Neural cell (in vitro differentiated cells): ENCODE results near the gene CACNA2D2. TPM values are rescaled to one million over a fixed set of nuclear protein-coding genes. Genes with fewer than 3 reads are reported as not detected.

Source experiments
- H2AFZ ChIP-seq: fragments of 200-600, 300-800 bp; sonication (generic), shearing (Covaris generic); 2 replicates; pipeline ENCODE4 v1.6.0; 2014; ENCODE audit warnings: low read depth, mild to moderate bottlenecking, antibody characterized with exemption, low read length, moderate library complexity
- H3F3A ChIP-seq: fragments of 200-600 bp; shearing (Covaris generic); 2 replicates; pipeline ENCODE4 v1.6.1; 2016; ENCODE audit warnings: mild to moderate bottlenecking, moderate library complexity, mixed read lengths, antibody characterized with exemption, low read length; ENCODE audit not compliant: insufficient read depth, poor library complexity, severe bottlenecking
- H3K27ac ChIP-seq: fragments of 200-600, 300-800 bp; sonication (generic), shearing (Covaris generic); 2 replicates; pipeline ENCODE4 v1.5.1; 2014; ENCODE audit warnings: mild to moderate bottlenecking, low read length, moderate library complexity
- H3K27me3 ChIP-seq: fragments of 300-800, 200-600 bp; sonication (generic), shearing (Covaris generic); 2 replicates; pipeline ENCODE4 v1.6.0; 2014; ENCODE audit warnings: mild to moderate bottlenecking, low read depth, low read length, moderate library complexity; ENCODE audit not compliant: insufficient read depth
- H3K36me3 ChIP-seq: fragments of 300-800, 200-600 bp; sonication (generic), shearing (Covaris generic); 2 replicates; pipeline ENCODE4 v1.5.1; 2014; ENCODE audit warnings: mild to moderate bottlenecking, antibody characterized with exemption, low read length, moderate library complexity; ENCODE audit not compliant: insufficient read depth
- H3K4me2 ChIP-seq: fragments of 300-800, 200-600 bp; sonication (generic), shearing (Covaris generic); 2 replicates; pipeline ENCODE4 v1.6.0; 2014; ENCODE audit warnings: mild to moderate bottlenecking, low read length
- H3K4me3 ChIP-seq: fragments of 300-800, 200-600 bp; sonication (generic), shearing (Covaris generic); 2 replicates; pipeline ENCODE4 v1.5.1; 2014; ENCODE audit warnings: mild to moderate bottlenecking, low read length, moderate library complexity
- H3K79me2 ChIP-seq: fragments of 200-600 bp; shearing (Covaris generic); replicated peaks from 2 replicates; pipeline ENCODE4 v1.6.0; 2014; ENCODE audit warnings: mild to moderate bottlenecking, low read length, moderate library complexity; ENCODE audit not compliant: insufficient read depth
- H3K9ac ChIP-seq: fragments of 300-800, 200-600 bp; sonication (generic), shearing (Covaris generic); 2 replicates; pipeline ENCODE4 v1.6.1; 2016; ENCODE audit warnings: mild to moderate bottlenecking, low read length, mixed read lengths
- H3K9me2 ChIP-seq: fragments of 200-600 bp; shearing (Covaris generic); 2 replicates; pipeline ENCODE4 v1.6.1; 2016; ENCODE audit warnings: mild to moderate bottlenecking, low read length, mixed read lengths; ENCODE audit not compliant: insufficient read depth
- H3K9me3 ChIP-seq: fragments of 200-600, 300-800 bp; sonication (generic), shearing (Covaris generic); 2 replicates; pipeline ENCODE4 v1.6.1; 2016; ENCODE audit warnings: mild to moderate bottlenecking, mixed run types, low read length, moderate library complexity, mixed read lengths
- H4K20me1 ChIP-seq: fragments of 200-600 bp; shearing (Covaris generic); 2 replicates; pipeline ENCODE4 v1.6.1; 2016; ENCODE audit warnings: mild to moderate bottlenecking, mixed run types; ENCODE audit not compliant: insufficient read depth
- EP300 ChIP-seq: fragments of 450-650 bp; conservative IDR thresholded peaks from 2 replicates; pipeline ENCODE4 v1.6.1; 2014; ENCODE audit warnings: antibody characterized with exemption, mild to moderate bottlenecking, moderate library complexity; ENCODE audit not compliant: poor library complexity, severe bottlenecking
- EZH2 ChIP-seq: fragments of 200-600, 300-800 bp; shearing (Covaris generic), sonication (generic); IDR thresholded peaks from 2 replicates; pipeline ENCODE4 v1.6.1; 2014; ENCODE audit warnings: antibody characterized with exemption, low read length, borderline replicate concordance, mild to moderate bottlenecking; ENCODE audit not compliant: insufficient read depth, poor library complexity, severe bottlenecking
- MXI1 ChIP-seq: fragments of 450-650 bp; conservative IDR thresholded peaks from 2 replicates; pipeline ENCODE4 v1.6.1; 2014; ENCODE audit warnings: antibody characterized with exemption, mild to moderate bottlenecking; ENCODE audit not compliant: poor library complexity, severe bottlenecking
- POLR2AphosphoS5 ChIP-seq: IDR thresholded peaks from 2 replicates; pipeline ENCODE4 v1.6.1; 2012
- RAD21 ChIP-seq: fragments of 450-650 bp; conservative IDR thresholded peaks from 2 replicates; pipeline ENCODE4 v1.6.1; 2014; ENCODE audit warnings: antibody characterized with exemption, mild to moderate bottlenecking, moderate library complexity
- REST ChIP-seq: IDR thresholded peaks from 2 replicates; pipeline ENCODE4 v1.6.1; 2012; ENCODE audit warnings: borderline replicate concordance
- SMC3 ChIP-seq: fragments of 450-650 bp; conservative IDR thresholded peaks from 2 replicates; pipeline ENCODE4 v1.6.1; 2014; ENCODE audit warnings: antibody characterized with exemption, mild to moderate bottlenecking, moderate library complexity; ENCODE audit not compliant: poor library complexity
- TAF1 ChIP-seq: IDR thresholded peaks from 2 replicates; pipeline ENCODE4 v1.6.1; 2012; ENCODE audit warnings: low read depth
- polyA plus RNA-seq: library from polyadenylated mRNA; depleted of rRNA; stranded (reverse); fragments of >200 nt; gene quantifications from 2 replicates; pipeline ENCODE4 v1.2.3, GENCODE V29; 2014
- TF ChIP-seq, protein P1 (sequence below): fragments of 450-650 bp; IDR thresholded peaks from 2 replicates; pipeline ENCODE4 v1.5.1; 2014; ENCODE audit warnings: antibody characterized with exemption, mild to moderate bottlenecking, moderate library complexity; ENCODE audit not compliant: poor library complexity, severe bottlenecking

Gene CACNA2D2
- polyA plus RNA-seq, 1 donor from 2014 or later, result 7.8 TPM

- H3K9me3 ChIP-seq, result no peaks in the 10 kb centered on the region
- peak overlapping the region; percentile 94 for H3K27ac ChIP-seq
- H3K9ac ChIP-seq, result peak overlapping the region; percentile 96
- H3K27me3 ChIP-seq, result no peaks in the 10 kb centered on the region
- no peaks in the 10 kb centered on the region for H3F3A ChIP-seq
- H2AFZ ChIP-seq, result peak overlapping the region; percentile 54
- H3K79me2 ChIP-seq, result peaks cover 23% of the 10 kb centered on the region
- no peaks in the 10 kb centered on the region for H3K9me2 ChIP-seq
- no peaks in the 10 kb centered on the region for H3K36me3 ChIP-seq
- H3K4me2 ChIP-seq, result peak overlapping the region; percentile 87
- TF ChIP-seq TAF1, result no peak
- no peak for TF ChIP-seq RAD21
- TF ChIP-seq REST, result no peak
- no peaks in the 10 kb centered on the region for H4K20me1 ChIP-seq
- H3K4me3 ChIP-seq, result peak overlapping the region; percentile 93
These were observed 183.4 kb downstream of the CACNA2D2 start for GRCh38 chr3:50319894-50320625.

DNA sequence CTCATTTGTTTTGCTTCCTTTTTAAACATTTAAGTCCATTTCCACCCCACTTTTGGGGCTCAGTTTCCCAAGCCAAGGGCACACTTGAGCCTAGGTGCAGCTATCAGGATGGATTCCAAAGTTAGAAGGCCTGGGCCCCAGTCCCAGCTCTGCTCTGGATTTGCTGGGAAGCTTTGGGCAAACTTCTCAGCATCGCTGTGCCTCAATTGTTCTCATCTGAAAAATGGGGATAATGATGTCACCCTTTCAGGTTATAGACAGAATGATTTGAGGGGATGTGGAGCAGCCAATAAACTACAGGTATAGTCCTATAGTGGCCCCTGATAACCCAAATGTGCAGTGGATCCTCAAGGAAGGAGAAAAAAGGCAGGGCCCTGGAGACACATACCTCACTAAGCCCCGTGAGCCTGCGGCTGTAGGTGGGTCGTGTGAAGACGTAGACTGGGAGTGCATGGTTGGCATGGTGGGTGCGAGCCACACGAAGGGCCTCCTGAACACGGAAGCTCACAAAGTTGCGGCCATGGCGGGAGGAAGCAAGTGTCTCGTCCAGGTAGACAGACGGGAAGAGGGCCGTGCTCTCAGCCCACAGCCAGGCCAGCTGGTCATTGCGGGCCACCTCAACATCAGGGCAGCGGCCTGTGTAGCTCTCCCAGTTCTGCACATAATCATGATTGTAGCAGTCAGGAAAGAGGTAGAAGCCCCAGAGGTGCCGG, 184.1 kb downstream of the CACNA2D2 start:
- TF ChIP-seq POLR2AphosphoS5, result no peak
- no peak for TF ChIP-seq REST
- TF ChIP-seq, protein P1, sequence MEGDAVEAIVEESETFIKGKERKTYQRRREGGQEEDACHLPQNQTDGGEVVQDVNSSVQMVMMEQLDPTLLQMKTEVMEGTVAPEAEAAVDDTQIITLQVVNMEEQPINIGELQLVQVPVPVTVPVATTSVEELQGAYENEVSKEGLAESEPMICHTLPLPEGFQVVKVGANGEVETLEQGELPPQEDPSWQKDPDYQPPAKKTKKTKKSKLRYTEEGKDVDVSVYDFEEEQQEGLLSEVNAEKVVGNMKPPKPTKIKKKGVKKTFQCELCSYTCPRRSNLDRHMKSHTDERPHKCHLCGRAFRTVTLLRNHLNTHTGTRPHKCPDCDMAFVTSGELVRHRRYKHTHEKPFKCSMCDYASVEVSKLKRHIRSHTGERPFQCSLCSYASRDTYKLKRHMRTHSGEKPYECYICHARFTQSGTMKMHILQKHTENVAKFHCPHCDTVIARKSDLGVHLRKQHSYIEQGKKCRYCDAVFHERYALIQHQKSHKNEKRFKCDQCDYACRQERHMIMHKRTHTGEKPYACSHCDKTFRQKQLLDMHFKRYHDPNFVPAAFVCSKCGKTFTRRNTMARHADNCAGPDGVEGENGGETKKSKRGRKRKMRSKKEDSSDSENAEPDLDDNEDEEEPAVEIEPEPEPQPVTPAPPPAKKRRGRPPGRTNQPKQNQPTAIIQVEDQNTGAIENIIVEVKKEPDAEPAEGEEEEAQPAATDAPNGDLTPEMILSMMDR, result no peak
- TF ChIP-seq EZH2, result no peak
- no peak for TF ChIP-seq EP300
- no peak for TF ChIP-seq SMC3
- TF ChIP-seq RAD21, result no peak
- no peak for TF ChIP-seq MXI1
- no peak for TF ChIP-seq TAF1
- Histone ChIP-seq H3K4me3 (peak overlapping the region; percentile 93), H3K9me2 (no peaks in the 10 kb centered on the region), H3K27me3 (no peaks in the 10 kb centered on the region), H3K27ac (no peak overlapping the region), H3K79me2 (peaks cover 23% of the 10 kb centered on the region), H3K36me3 (no peaks in the 10 kb centered on the region), H4K20me1 (no peaks in the 10 kb centered on the region), H3K9ac (no peak overlapping the region), H3K9me3 (no peaks in the 10 kb centered on the region), H3F3A (no peaks in the 10 kb centered on the region), H2AFZ (no peak overlapping the region), H3K4me2 (no peak overlapping the region)
